ENCODE measurements around the gene DUSP16.
"Not testable (repeated sequence)": the region's sequence is repeated elsewhere in the genome, so short reads cannot be mapped to it uniquely, and the experiment has no call there.

DUSP16 gene

DNA sequence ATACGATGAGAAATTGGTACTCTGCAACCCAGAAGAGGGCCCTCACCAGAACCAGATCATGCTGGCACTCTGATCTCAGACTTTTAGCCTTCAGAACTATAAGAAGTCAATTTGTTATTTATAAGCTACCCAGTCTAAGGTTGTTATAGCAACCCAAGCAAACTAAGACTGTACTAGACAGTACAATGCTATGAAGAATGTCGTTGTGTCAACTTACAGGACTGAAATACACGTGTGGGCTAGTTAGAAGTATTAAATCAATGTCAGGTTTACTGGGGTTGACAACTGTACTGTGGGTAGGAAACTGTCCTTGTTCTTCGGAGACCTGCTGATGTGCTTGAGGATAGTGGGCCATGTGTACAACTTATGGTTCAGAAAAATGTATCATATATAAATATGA, 19.7 kb downstream of the DUSP16 start:
- no peak for DNase-seq

DNA sequence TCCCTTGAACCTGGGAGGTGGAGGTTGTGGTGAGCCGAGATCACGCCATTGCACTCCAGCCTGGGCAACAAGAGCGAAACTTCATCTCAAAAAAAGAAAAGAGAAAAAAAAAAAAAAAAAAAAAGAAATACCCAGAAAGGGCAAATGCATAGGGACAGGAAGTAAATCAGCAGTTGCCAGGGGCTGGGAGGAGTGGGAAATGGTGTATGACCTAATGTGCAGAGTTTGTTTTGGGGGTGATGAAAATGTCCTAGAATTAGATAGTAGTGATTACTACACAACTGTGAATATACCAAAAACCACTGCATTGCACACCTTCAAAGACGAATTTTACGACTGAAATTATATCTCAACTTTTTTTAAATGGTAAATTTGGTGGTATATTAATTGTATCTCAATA, 20.4 kb downstream of the DUSP16 start:
- no peak for DNase-seq

DNA sequence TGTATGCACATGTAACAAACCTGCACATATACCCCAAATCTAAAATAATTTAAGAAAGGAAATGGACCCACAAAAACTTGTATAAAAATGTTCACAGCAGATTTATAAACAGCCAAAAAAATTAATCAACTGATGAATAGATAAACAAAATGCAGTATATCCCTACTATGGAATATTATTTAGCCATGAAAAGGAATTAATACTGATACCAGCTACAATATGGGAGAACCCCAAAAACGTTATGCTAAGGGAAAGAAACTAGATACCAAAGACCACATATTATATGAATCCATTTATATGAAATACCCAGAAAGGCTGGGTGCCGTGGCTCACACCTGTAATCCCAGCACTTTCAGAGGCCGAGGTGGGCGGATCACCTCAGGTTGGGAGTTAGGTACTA, 20.9 kb downstream of the DUSP16 start:
- DNase-seq: no peak

- DNase-seq: no peak
Measured at GRCh38 chr12:12540261-12541013, 22.2 kb downstream of the DUSP16 start.

- DNase-seq: no peak
Measured at GRCh38 chr12:12539028-12539810, 23.4 kb downstream of the DUSP16 start.

- DNase-seq: no peak
Measured at GRCh38 chr12:12538535-12538934, 24.1 kb downstream of the DUSP16 start.

- no peak for DNase-seq
Measured at GRCh38 chr12:12537421-12537820, 25.2 kb downstream of the DUSP16 start.

DNA sequence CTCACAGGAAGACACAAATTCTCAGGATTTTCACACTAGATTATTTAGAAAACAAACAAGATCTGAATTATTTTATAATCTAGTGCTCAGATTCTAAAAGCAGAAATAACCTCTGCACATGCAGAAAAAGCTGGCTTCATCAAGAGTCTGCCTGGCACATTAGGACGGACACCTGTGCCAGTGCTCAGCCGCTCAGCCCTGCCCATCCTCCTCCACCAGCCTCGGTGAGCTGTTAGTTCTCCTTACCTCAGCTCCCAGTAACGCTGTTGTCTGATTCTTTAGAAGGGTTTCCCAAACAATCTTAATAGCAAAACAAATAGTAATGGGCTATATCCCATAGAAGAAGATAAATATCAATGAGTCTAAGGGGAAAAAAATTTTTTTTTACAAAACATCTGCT, 27.7 kb downstream of the DUSP16 start:
- DNase-seq: no peak

DNA sequence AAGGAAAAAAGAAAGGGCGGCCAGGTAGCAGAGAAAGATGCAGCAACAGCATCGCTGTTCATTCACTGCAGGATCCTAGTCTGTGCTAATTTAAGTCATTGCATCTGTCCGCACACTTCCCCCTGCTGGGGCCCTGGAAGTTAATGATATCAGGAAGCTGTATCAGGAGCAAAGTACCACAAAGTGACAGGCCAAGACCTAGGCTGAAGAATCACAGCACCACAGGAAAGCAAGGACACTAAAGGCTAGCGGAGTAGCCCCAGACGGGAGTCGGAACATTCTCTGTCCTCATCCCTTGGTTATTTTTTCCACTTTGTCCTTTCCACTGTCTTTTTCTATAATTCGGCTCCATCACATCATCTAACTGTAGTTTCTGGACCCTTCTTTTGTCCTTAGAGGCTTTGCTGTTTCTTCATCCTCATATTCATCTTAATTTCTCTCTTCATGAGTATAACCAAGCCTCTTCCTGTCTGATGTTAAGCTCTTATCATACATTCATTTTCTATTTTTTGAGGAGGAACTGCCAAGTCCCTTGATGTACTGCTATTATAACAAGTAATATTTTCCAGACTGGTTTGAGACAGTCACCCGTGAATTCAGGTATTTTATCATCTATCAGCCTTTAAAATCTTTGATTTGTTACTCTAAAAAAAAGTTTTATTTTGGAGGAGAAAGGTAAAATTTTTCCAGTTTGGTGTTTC, 28.3 kb downstream of the DUSP16 start:
- no peak for DNase-seq

DNA sequence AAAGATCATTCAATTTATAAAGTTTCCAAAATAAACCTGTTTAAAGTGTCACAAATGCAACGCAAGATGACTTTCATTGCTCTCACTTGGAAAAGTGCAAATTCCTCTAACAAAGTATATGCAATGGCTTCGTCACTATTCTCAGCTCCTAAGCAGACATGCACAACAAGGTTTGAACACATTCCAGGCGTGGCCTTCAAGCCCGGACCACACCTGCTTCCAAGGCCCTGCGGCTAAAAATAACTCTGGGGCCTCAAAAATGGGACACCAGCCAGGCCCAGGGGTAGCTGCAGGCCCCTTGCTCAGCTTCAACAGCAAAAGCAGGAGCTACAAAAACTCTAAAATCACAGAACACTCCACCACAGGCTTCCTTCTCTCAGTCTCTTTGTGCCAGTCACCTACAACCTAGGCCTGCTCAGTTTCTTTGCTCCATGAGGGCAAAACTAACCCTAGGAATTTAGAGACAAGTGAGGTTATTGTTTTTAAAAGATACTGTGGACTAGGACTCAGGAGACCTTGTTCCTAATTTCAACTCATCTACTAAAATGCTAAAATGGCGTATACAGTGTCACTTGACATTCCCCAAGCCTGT, 29.3 kb downstream of the DUSP16 start:
- peak; percentile 36 for DNase-seq

DNA sequence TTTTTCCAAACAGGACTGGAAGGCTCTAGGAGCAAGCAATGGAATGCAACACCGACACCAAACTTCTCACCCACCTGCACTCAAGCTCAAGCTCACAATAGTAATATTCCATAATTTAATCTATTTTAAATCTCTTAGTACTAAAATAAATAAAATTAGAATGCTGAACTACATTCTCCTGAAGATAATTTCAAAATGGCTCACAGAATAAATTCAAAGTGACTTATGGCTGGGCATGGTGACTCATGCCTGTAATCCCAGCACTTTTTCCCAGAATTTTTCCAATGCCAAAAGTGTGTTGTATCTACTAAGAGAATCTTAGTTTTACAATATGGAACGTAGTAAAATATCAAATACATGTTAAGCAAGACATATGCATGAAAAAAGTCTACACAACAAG, 31.5 kb downstream of the DUSP16 start:
- DNase-seq: no peak

DNA sequence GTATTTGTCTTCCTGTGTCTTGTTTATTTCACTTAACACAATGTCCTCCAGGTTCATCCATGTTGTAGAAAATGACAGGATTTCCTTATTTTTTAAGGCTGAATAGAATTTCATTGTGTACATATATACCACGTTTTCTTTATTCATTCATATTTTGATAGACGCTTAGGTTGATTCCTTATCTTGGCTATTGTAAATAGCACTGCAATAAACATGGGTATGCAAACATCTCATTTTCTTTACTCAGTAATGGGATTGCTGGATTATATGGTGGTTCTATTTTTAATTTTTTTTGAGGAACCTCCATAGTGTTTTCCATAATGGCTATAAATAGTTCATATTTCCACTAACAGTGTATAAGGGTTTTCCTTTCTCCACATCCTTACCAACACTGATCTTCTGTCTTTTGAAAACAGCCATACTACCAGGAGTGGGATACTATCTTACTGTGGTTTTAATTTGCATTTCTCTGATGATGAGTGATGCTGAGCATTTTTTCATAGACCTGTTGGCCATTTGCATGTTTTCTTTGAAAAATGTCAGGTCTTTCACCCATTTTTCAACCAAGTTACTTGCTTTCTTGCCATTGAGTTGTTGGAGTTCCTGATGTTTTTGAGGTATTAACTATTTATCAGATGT, 32.8 kb downstream of the DUSP16 start:
- DNase-seq: no peak

- peak; percentile 29 for DNase-seq
Measured at GRCh38 chr12:12528361-12529270, 34.0 kb downstream of the DUSP16 start.

GRCh38 chr12:12527820-12528296, 34.8 kb downstream of the DUSP16 start:
- no peak for DNase-seq

GRCh38 chr12:12524128-12524527, 38.5 kb downstream of the DUSP16 start:
- DNase-seq: no peak

GRCh38 chr12:12523229-12523628, 39.4 kb downstream of the DUSP16 start:
- DNase-seq: no peak

DNA sequence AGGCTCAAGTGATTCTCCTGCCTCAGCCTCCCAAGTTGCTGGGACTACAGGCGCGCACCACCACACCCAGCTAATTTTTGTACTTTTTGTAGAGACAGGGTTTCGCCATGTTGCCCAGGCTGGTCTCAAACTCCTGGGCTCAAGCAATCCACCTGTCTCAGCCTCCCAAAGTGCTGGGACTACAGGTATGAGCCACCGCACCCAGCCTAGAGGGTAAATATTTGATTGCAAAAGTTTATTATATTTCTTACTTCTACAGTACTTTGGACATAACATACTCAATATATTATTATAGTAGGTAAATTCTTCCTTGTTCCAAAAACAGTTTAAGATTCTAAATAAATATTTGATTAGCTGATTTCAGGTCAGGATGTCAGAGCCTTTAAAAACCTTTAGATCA, 40.0 kb downstream of the DUSP16 start:
- not testable (repeated sequence) for DNase-seq

- no peak for DNase-seq
Measured at GRCh38 chr12:12521888-12522287, 40.8 kb downstream of the DUSP16 start.

- no peak for DNase-seq
Measured at GRCh38 chr12:12521044-12521485, 41.6 kb downstream of the DUSP16 start.

DNA sequence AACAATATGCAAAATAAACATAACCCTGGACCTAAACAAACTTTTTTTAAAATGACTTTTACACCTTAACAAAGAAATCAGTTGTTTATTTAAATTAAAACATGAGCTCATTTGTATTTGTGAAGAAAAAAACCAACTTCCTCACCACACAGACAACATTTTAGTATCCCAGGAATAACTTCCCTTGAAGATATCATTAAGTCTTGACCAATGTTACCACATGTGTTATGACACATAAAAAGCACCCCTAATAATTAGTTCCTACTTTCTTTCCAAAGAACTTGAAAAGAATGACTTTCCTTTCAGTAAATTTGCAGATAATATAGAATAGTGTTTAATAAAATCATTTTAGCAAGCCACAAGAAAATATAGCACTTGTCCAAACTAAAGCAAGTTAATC, 42.4 kb downstream of the DUSP16 start:
- DNase-seq: no peak

GRCh38 chr12:12519354-12519998, 43.2 kb downstream of the DUSP16 start:
- DNase-seq: no peak

Measured in NCI-H1694 (cell line).